IMR-90 (cell line): Measurements from ENCODE around the gene SERPINI1. TPM values are rescaled to one million over a fixed set of nuclear protein-coding genes. Genes with fewer than 3 reads are reported as not detected.

Experiments used
- ATAC-seq: fragments of 200-7000 bp; cut with Tn5 transposase; 2 replicates; pipeline ENCODE4 v1.9.1; 2020; ENCODE audit warnings: low read depth, mild to moderate bottlenecking, moderate library complexity
- BruUV-seq: library from RNA; stranded (reverse); fragments of 400-500 nt; replicated peaks from 2 replicates; lab custom pipeline; 2021; lab: Mats Ljungman, UMichigan
- CTCF ChIA-PET: fragments of 300-600 bp; formaldehyde crosslinking; extraction: SDS; loops from one replicate; lab custom pipeline; 2021; ENCODE audit warnings: antibody characterized with exemption; lab: Yijun Ruan, JAX
- POLR2A ChIA-PET: fragments of 300-600 bp; sonication (Branson Sonifier 250); formaldehyde crosslinking; loops from one replicate; lab custom pipeline; 2022; ENCODE audit warnings: antibody characterized with exemption; ENCODE audit not compliant: unreplicated experiment; lab: Charles Lee
- DNase-seq: peaks from one replicate; pipeline ENCODE4 v3.0.0; 2013
- H2AFZ ChIP-seq: replicated peaks from 2 replicates; pipeline ENCODE3; 2013; ENCODE audit warnings: low read length, mild to moderate bottlenecking; ENCODE audit not compliant: poor library complexity
- H2AK5ac ChIP-seq: 2 replicates; pipeline ENCODE4 v1.6.1; 2013; ENCODE audit warnings: low read depth, low read length, inconsistent platforms
- H2AK9ac ChIP-seq: replicated peaks from 2 replicates; pipeline ENCODE3; 2013; ENCODE audit warnings: mild to moderate bottlenecking, low read depth, low read length, moderate library complexity; ENCODE audit not compliant: poor library complexity
- H2BK120ac ChIP-seq: 2 replicates; pipeline ENCODE4 v1.6.1; 2013; ENCODE audit warnings: low read depth, low read length, inconsistent platforms
- H2BK15ac ChIP-seq: 3 replicates; pipeline ENCODE4 v1.6.1; 2013; ENCODE audit warnings: low read depth, low read length, inconsistent platforms
- H2BK20ac ChIP-seq: 2 replicates; pipeline ENCODE4 v1.6.1; 2013; ENCODE audit warnings: low read depth, mild to moderate bottlenecking, inconsistent platforms, low read length, moderate library complexity
- H2BK5ac ChIP-seq: 2 replicates; pipeline ENCODE4 v1.6.1; 2013; ENCODE audit warnings: mild to moderate bottlenecking, low read depth, low read length, inconsistent platforms; ENCODE audit not compliant: poor library complexity, severe bottlenecking
- H3K14ac ChIP-seq: replicated peaks from 2 replicates; pipeline ENCODE4 v1.6.1; 2013; ENCODE audit warnings: low read depth, low read length, inconsistent platforms
- H3K18ac ChIP-seq: 2 replicates; pipeline ENCODE4 v1.6.1; 2013; ENCODE audit warnings: low read depth, low read length, control low read depth
- H3K23ac ChIP-seq: 2 replicates; pipeline ENCODE4 v1.6.1; 2013; ENCODE audit warnings: low read depth, low read length, inconsistent platforms
- H3K27ac ChIP-seq: 2 replicates; pipeline ENCODE4 v1.5.1; 2013; ENCODE audit warnings: mild to moderate bottlenecking, control low read depth, low read length; ENCODE audit not compliant: insufficient read depth
- H3K27me3 ChIP-seq: 2 replicates; pipeline ENCODE4 v1.6.1; 2013; ENCODE audit warnings: low read length; ENCODE audit not compliant: control insufficient read depth, insufficient read depth
- H3K36me3 ChIP-seq: 2 replicates; pipeline ENCODE4 v1.6.1; 2013; ENCODE audit warnings: low read length, mixed read lengths; ENCODE audit not compliant: control insufficient read depth, insufficient read depth
- H3K4ac ChIP-seq: 2 replicates; pipeline ENCODE4 v1.6.1; 2013; ENCODE audit warnings: low read depth, low read length, inconsistent platforms
- H3K4me1 ChIP-seq: 2 replicates; pipeline ENCODE4 v1.6.1; 2013; ENCODE audit warnings: low read length, mixed read lengths; ENCODE audit not compliant: control insufficient read depth, insufficient read depth
- H3K4me2 ChIP-seq: 2 replicates; pipeline ENCODE4 v1.6.1; 2013; ENCODE audit warnings: low read depth, mild to moderate bottlenecking, control low read depth, low read length, moderate library complexity
- H3K4me3 ChIP-seq: 2 replicates; pipeline ENCODE4 v1.5.1; 2013; ENCODE audit warnings: low read depth, mild to moderate bottlenecking, control low read depth, low read length, moderate library complexity; ENCODE audit not compliant: insufficient read depth
- H3K56ac ChIP-seq: 2 replicates; pipeline ENCODE4 v1.6.1; 2013; ENCODE audit warnings: low read length, inconsistent platforms; ENCODE audit not compliant: insufficient read depth; ENCODE audit errors: extremely low read depth
- H3K79me1 ChIP-seq, 2 experiments: 2 replicates each; pipeline ENCODE4 v1.6.1; 2013; ENCODE audit warnings: low read length in 2 of 2, inconsistent platforms in 1 of 2, low read depth in 1 of 2
- H3K9ac ChIP-seq: 2 replicates; pipeline ENCODE4 v1.6.1; 2013; ENCODE audit warnings: low read depth, low read length, control low read depth
- H3K9me1 ChIP-seq: 2 replicates; pipeline ENCODE4 v1.6.1; 2013; ENCODE audit warnings: low read length, inconsistent platforms; ENCODE audit not compliant: insufficient read depth
- H3K9me3 ChIP-seq: 2 replicates; pipeline ENCODE4 v1.6.1; 2013; ENCODE audit warnings: low read length; ENCODE audit not compliant: control insufficient read depth, insufficient read depth
- H4K20me1 ChIP-seq: 2 replicates; pipeline ENCODE4 v1.6.1; 2013; ENCODE audit warnings: low read length, inconsistent platforms; ENCODE audit not compliant: insufficient read depth
- H4K5ac ChIP-seq: 2 replicates; pipeline ENCODE4 v1.6.1; 2013; ENCODE audit warnings: mild to moderate bottlenecking, low read depth, low read length, control low read depth
- H4K8ac ChIP-seq, 2 experiments: 2 replicates each; pipeline ENCODE4 v1.6.1; 2013; ENCODE audit warnings: low read depth in 2 of 2, low read length in 2 of 2, control low read depth in 1 of 2, inconsistent platforms in 1 of 2
- H4K91ac ChIP-seq: 2 replicates; pipeline ENCODE4 v1.6.1; 2013; ENCODE audit warnings: low read depth, low read length, inconsistent platforms; ENCODE audit not compliant: insufficient read depth
- BHLHE40 ChIP-seq: fragments of 150-350 bp; IDR thresholded peaks from 2 replicates; pipeline ENCODE4 v1.6.1; 2016; ENCODE audit warnings: mild to moderate bottlenecking, low read depth, low read length
- CEBPB ChIP-seq: IDR thresholded peaks from 2 replicates; pipeline ENCODE4 v1.6.1; 2012; ENCODE audit warnings: low read depth, low read length, improper control_type of control experiment
- CHD1 ChIP-seq: IDR thresholded peaks from 2 replicates; pipeline ENCODE4 v1.6.1; 2012; ENCODE audit warnings: low read depth, low read length, improper control_type of control experiment
- FOS ChIP-seq: fragments of 150-350 bp; IDR thresholded peaks from 2 replicates; pipeline ENCODE4 v1.6.1; 2016; ENCODE audit warnings: low read depth, low read length
- MAFK ChIP-seq: IDR thresholded peaks from 2 replicates; pipeline ENCODE4 v1.6.1; 2012; ENCODE audit warnings: low read depth, low read length, improper control_type of control experiment
- MAZ ChIP-seq: IDR thresholded peaks from 2 replicates; pipeline ENCODE4 v1.6.1; 2012; ENCODE audit warnings: low read depth, mild to moderate bottlenecking, low read length, improper control_type of control experiment, moderate library complexity, borderline replicate concordance
- MXI1 ChIP-seq: IDR thresholded peaks from 2 replicates; pipeline ENCODE4 v1.6.1; 2012; ENCODE audit warnings: low read depth, mild to moderate bottlenecking, low read length, moderate library complexity, borderline replicate concordance
- NFE2L2 ChIP-seq: fragments of 150-350 bp; IDR thresholded peaks from 2 replicates; pipeline ENCODE4 v1.6.1; 2016; ENCODE audit warnings: low read depth, mild to moderate bottlenecking, low read length
- POLR2A ChIP-seq: IDR thresholded peaks from 2 replicates; pipeline ENCODE4 v1.6.1; 2012; ENCODE audit warnings: mild to moderate bottlenecking, low read depth, low read length
- RAD21 ChIP-seq: IDR thresholded peaks from 2 replicates; pipeline ENCODE4 v1.6.1; 2012; ENCODE audit warnings: low read length, improper control_type of control experiment
- RCOR1 ChIP-seq: IDR thresholded peaks from 2 replicates; pipeline ENCODE4 v1.6.1; 2012; ENCODE audit warnings: mild to moderate bottlenecking, low read length, improper control_type of control experiment; ENCODE audit not compliant: insufficient replicate concordance
- RFX5 ChIP-seq: IDR thresholded peaks from 2 replicates; pipeline ENCODE4 v1.8.0; 2012; ENCODE audit warnings: low read depth, mild to moderate bottlenecking, low read length, moderate library complexity
- SMC3 ChIP-seq: fragments of 150-350 bp; IDR thresholded peaks from 2 replicates; pipeline ENCODE4 v1.6.1; 2016; ENCODE audit warnings: low read depth, mild to moderate bottlenecking, antibody characterized with exemption, low read length, moderate library complexity
- WGBS, 2 experiments: methylation state at CpG; one replicate each; pipeline versions ENCODE4 v1.1.5 to v1.1.7; 2013; ENCODE audit warnings: missing lambda C conversion rate in 2 of 2; ENCODE audit not compliant: insufficient read length in 1 of 2; ENCODE audit errors: extremely low coverage in 2 of 2; 5-methylcytosine and 5-hydroxymethylcytosine counted together
- dilution Hi-C: fragments of 300-500 bp; cut with HindIII; formaldehyde crosslinking; loops from one replicate; pipeline ENCODE4 v1.14.3; 2018; ENCODE audit warnings: low sequenced_read_pairs; ENCODE audit not compliant: unreplicated experiment
- in situ Hi-C: fragments of 300-500 bp; cut with MboI; formaldehyde crosslinking; loops from 3 replicates; pipeline ENCODE4 v1.14.3; 2019; ENCODE audit warnings: low sequenced_read_pairs, inconsistent platforms, mixed read lengths
- intact Hi-C: fragments of 100-400 bp; cut with micrococcal nuclease; formaldehyde crosslinking; loops from 2 replicates; pipeline ENCODE4 v1.10.0; 2022
- polyA plus RNA-seq, 3 experiments: library from polyadenylated mRNA; depleted of rRNA; stranded (reverse); fragments of >200 nt; gene quantifications; 2 replicates each; pipeline ENCODE4 v1.2.3, GENCODE V29; 2012; ENCODE audit warnings: low replicate concordance in 1 of 3
- total RNA-seq: library from RNA; depleted of rRNA; stranded (reverse); fragments of >200 nt; gene quantifications from 2 replicates; pipeline ENCODE4 v1.2.3, GENCODE V29; 2012
- TF ChIP-seq, protein P1 (sequence below): conservative IDR thresholded peaks from 2 replicates; pipeline ENCODE4 v1.5.1; 2012; ENCODE audit warnings: mild to moderate bottlenecking, low read depth, low read length, improper control_type of control experiment
- TF ChIP-seq, protein P2 (sequence below): fragments of 150-350 bp; IDR thresholded peaks from 2 replicates; pipeline ENCODE4 v1.6.1; 2017; ENCODE audit warnings: mild to moderate bottlenecking, antibody characterized with exemption, low read length, low read depth
- TF ChIP-seq, protein P3 (sequence below): fragments of 150-350 bp; IDR thresholded peaks from 2 replicates; pipeline ENCODE4 v1.6.1; 2016; ENCODE audit warnings: low read depth, mild to moderate bottlenecking, low read length, moderate library complexity, borderline replicate concordance

SERPINI1 gene
- total and polyA plus RNA-seq, 2 of the 4 experiments (the other 2 are of a cell fraction) = 0.36 to 1.3 TPM

DNA sequence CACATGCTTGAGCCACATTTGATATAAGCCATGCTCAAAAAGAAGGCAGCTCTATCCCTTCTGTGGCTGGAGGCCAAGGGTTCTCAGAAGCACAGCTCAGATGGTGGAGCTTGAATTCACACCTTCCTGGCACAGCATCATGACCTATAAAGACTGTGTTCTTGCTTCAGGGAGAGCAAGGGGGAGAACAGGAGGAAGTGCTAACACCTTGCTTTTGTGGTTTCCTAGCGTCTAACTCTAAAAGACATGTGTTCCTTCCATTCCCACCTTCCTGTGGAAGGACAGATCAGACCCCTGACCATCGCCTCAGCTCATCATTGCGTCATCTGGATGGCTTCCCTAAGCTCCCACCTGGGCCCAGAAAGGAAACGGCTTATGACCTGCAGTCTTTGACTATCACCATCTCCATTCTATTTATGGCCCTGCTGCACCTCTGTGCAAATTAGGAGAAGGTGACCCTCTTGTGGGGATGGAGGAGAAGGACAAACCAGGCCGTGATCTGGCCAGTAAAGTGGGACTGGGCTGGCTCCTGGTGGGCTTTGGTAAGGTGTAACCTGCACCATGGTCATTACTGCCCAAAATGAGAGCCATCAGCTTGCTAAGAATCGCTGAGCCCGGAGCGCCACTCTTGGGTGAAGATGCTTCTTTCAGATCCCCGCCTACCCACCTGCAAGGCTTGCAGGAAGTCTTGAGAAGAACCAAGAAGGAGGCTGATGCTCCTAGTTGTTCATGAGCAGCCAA lies 128.5 kb downstream of the SERPINI1 start:
- Histone ChIP-seq H2BK120ac (no peak overlapping the region), H4K8ac (no peak overlapping the region), H3K4me1 (no peaks in the 10 kb centered on the region), H3K4me3 (no peak overlapping the region), H2AK5ac (no peak overlapping the region), H2BK15ac (no peak overlapping the region), H2BK20ac (no peak overlapping the region), H3K9me3 (no peaks in the 10 kb centered on the region), H3K27me3 (no peaks in the 10 kb centered on the region), H3K9me1 (no peaks in the 10 kb centered on the region), H4K20me1 (no peaks in the 10 kb centered on the region), H3K27ac (no peak overlapping the region), H4K5ac (no peak overlapping the region), H3K14ac (no peak overlapping the region), H3K4me2 (no peak overlapping the region), H3K9ac (no peak overlapping the region), H3K56ac (no peak overlapping the region), H3K18ac (no peak overlapping the region), H3K36me3 (no peaks in the 10 kb centered on the region), H3K23ac (no peak overlapping the region), H4K91ac (no peak overlapping the region), H2BK5ac (no peak overlapping the region), H3K4ac (no peak overlapping the region), H2AFZ (no peak overlapping the region), H2AK9ac (no peak overlapping the region), H3K79me1 (no peaks in the 10 kb centered on the region)
- dilution Hi-C loops (no loop called here), intact Hi-C loops (no loop called here), in situ Hi-C loops (no loop called here)
- no CpG with 5 or more reads among the region's 9 CpGs for WGBS, 2 experiments
- no peak for DNase-seq
- ChIA-PET POLR2A (no interaction called here), CTCF (interaction anchor here (1.2 kb wide), 1 partner anchor 18 kb away, joined by 5 read pairs; no protein-coding TSS in a partner anchor)
- no TSS peak for BruUV-seq
- TF ChIP-seq POLR2A (no peak), MAFK (no peak), RFX5 (no peak), CHD1 (no peak), FOS (no peak), SMC3 (no peak), RCOR1 (no peak), MAZ (no peak), MXI1 (no peak), BHLHE40 (no peak), NFE2L2 (no peak), RAD21 (no peak), CEBPB (no peak)
- TF ChIP-seq, protein P1, sequence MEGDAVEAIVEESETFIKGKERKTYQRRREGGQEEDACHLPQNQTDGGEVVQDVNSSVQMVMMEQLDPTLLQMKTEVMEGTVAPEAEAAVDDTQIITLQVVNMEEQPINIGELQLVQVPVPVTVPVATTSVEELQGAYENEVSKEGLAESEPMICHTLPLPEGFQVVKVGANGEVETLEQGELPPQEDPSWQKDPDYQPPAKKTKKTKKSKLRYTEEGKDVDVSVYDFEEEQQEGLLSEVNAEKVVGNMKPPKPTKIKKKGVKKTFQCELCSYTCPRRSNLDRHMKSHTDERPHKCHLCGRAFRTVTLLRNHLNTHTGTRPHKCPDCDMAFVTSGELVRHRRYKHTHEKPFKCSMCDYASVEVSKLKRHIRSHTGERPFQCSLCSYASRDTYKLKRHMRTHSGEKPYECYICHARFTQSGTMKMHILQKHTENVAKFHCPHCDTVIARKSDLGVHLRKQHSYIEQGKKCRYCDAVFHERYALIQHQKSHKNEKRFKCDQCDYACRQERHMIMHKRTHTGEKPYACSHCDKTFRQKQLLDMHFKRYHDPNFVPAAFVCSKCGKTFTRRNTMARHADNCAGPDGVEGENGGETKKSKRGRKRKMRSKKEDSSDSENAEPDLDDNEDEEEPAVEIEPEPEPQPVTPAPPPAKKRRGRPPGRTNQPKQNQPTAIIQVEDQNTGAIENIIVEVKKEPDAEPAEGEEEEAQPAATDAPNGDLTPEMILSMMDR = no peak
- TF ChIP-seq, protein P2, sequence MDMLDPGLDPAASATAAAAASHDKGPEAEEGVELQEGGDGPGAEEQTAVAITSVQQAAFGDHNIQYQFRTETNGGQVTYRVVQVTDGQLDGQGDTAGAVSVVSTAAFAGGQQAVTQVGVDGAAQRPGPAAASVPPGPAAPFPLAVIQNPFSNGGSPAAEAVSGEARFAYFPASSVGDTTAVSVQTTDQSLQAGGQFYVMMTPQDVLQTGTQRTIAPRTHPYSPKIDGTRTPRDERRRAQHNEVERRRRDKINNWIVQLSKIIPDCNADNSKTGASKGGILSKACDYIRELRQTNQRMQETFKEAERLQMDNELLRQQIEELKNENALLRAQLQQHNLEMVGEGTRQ = no peak
- TF ChIP-seq, protein P3, sequence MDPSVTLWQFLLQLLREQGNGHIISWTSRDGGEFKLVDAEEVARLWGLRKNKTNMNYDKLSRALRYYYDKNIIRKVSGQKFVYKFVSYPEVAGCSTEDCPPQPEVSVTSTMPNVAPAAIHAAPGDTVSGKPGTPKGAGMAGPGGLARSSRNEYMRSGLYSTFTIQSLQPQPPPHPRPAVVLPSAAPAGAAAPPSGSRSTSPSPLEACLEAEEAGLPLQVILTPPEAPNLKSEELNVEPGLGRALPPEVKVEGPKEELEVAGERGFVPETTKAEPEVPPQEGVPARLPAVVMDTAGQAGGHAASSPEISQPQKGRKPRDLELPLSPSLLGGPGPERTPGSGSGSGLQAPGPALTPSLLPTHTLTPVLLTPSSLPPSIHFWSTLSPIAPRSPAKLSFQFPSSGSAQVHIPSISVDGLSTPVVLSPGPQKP = no peak
- no peak for ATAC-seq
